Suppressor macrophage treated with lipopolysaccharide for 1 hour (primary cell): ENCODE results near the gene KIFAP3.
"Not testable (repeated sequence)": the region's sequence is repeated elsewhere in the genome, so short reads cannot be mapped to it uniquely, and the experiment has no call there.

Source experiments
- DNase-seq, 3 donors: peaks; one replicate each; pipeline ENCODE4 v3.0.0-alpha.2; 2020 to 2022

Gene KIFAP3

DNA sequence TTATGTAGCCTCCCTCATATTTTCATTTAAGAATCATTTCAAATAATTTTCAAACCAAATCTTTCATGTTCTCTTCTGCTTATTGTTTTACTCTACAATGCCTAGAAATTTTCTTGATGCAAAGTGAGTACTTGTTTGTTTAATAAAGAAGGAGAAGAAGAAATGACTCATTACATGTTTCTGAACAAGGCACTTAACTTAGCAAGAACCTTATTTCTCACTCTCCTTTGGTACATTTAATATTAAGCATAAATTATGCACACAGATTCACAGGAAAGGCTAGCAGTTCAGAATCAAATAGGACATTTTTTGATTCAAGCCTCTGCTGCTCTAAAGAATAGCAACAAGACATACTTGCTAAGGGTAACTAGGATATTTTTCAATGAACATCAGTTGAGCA, 189.9 kb downstream of the KIFAP3 start:
- DNase-seq, result no peak

DNA sequence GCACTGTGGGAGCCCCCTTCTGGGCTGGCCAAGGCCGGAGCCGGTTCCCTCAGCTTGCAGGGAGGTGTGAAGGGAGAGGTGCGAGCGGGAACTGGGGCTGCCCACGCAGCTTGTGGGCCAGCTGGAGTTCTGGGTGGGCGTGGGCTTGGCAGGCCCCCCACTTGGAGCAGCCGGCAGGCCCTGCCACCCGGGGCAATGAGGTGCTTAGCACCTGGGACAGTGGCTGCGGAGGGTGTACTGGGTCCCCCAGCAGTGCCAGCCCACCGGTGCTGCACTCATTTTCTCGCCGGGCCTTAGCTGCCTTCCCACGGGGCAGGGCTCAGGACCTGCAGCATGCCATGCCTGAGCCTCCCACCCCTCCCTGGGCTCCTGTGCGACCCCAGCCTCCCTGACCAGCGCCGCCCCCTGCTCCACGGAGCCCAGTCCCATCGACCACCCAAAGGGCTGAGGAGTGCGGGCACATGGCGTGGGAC, 192.4 kb downstream of the KIFAP3 start:
- no peak for DNase-seq

DNA sequence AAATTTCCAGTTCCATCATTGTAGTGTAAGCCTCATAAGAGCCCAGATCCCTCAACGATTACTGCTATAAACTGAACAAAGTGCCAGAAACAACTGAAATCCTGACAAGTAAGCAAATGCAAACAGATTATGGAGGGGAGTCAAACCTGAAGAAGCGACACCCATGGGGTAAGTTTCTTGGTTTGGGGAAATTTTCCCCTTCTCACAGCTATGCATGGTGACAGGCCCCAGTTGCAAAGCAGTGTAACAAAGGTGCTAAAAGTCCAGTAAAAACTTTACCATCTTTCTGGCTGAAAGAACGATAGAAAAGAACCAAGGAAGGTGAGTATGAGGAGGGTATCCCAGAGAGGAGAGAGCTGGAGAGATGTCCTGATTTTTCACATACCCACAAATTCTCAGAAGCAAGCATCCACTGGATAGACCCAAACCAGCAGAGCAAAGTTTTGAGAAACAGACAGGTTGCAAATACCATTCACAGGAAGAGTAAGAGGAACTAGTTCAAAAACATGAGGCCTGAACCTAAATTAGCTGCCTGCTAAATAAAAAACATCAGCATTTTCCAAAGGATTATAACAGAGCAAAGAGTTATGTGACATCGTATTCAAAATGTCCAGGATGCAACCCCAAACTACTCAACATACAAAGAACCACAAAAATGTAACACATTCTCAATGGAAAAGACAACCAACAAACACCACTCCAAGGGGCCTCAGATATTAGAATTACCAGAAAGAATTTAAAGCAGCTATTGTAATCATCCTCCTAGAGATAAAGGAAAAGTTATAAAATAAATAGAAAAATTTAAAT, 195.3 kb downstream of the KIFAP3 start:
- no peak for DNase-seq

DNA sequence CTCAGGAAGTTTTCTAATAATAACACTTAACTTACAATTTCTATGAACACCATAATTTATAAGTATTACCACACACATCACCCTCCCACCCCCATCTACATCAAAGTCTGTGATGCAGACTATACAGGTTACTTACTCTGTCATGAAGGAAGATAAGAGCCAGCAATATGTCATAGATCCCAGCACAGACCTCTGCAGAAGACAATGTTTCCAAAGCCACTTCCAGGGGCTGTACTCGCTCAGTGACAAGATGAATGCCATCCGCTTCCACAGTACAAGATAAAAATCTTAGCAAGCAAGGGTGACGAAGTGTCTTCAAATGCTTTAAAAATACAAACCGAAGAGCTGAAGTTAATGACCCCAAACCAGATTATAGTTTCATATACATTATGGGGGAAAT, 196.0 kb downstream of the KIFAP3 start:
- no peak for DNase-seq

DNA sequence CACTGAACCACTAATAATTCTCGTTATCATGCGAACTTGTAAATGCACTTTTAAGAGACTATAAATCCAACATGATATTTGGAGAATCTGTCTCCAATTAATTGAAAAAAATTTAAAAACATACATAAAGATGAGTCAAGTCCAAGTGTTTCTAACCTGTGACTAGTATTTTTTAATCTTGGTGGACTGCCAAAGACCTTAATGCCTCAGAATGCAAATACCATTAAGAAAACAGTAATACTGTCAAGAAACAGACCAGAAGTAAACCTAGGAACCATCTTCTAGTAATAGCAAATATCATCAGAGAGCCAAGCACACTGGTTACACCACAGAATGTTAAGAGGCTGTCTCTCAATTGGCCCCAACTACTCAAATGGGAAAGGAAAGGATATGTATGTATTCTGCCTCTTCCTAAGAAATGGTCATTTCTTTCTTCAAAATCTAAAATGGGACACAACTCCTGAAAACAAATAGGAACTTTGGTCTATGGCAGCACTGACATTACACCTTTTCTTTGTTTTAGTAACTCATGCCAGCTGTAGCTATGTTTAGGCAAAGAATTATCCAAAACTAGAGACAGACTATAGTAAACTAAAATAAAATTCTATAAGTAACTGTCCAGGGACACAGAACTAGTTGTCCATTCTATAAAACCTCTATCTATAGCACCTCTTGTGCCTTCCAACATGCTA, 196.5 kb downstream of the KIFAP3 start:
- DNase-seq, result no peak

DNA sequence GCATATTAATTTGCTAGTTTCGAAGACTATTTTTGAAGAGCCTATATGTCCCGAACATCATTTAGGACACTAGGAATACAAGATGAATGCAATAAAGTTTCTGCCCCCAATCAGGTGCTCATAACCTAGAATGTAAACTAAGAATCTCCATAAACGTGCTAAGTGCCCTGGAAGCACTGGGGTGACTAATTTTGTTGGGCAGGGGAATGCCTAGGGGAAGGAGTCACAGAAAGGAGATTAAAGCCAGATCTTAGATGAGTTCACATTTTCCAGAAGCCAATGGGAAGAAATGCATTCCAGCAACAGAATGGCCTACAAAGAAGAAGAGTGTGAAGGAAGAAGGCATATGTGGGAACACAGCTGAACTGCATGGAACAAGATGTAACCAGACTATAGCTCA, 200.3 kb downstream of the KIFAP3 start:
- DNase-seq, result no peak

DNA sequence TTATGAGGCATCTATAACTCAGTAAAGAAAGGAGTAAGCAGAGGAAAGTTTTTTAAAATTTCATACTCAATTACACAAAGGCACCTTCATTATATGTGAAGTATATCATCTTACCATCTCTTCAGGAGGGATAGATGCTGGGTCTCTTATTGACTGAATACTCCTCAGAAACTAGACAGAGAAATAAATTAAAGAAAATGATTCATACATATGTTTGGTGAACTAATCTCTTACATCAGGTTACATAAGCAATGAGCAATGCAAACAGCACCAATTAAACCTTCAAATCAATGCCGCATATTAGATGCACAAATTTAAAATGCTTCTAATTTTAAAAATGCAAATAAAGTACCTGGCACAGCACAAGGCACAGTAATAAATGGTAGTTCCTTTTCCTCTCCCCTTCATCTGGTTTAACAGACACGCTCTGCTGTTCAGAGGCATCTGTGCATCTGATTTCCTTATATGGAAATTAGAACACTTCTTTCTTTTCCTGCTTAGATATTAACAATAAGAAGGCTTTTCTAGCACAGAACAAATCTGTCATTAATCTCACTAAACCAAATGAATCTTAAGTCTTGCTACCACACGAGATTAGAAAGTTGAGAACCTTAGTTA, 200.8 kb downstream of the KIFAP3 start:
- DNase-seq, result no peak

DNA sequence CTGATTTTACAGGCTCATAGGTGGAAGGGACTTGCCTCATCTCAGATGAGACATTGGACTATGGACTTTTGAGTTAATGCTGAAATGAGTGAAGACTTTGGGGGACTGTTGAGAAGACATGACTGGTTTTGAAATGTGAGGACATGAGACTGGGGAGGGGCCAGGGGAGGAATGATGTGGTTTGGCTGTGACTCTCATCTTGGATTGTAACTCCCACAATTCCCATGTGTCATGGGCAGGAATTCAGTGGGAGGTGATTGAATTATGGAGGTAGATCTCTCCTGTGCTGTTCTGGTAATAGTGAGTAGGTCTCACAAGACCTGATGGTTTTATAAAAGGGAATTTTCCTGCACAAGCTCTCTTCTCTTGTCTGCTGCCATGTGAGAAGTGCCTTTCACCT, 201.6 kb downstream of the KIFAP3 start:
- no peak for DNase-seq

DNA sequence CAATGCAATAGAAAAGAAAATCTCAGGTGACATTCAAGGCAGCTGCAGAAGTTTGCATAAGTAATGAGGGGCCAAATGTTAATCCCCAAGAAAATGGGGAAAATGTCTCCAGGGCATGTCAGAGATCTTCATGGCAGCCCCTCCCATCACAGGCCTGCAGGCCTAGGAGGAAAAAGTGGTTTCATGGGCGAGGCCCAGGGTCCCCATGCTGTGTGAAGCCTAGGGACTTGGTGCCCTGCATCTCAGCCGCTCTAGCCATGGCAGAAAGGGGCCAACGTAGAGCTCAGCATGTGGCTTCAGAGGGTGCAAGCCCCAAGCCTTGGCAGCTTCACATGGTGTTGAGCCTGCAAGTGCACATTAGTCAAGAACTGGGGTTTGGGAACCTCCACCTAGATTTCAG, 202.5 kb downstream of the KIFAP3 start:
- not testable (repeated sequence) for DNase-seq
